GM19240 (cell line): ENCODE results near the gene DNLZ.
A peak's percentile ranks its signal among the peaks of the same experiment; 100 is the strongest.
"Not testable (repeated sequence)": the region's sequence is repeated elsewhere in the genome, so short reads cannot be mapped to it uniquely, and the experiment has no call there.

Source experiments
- DNase-seq: peaks from one replicate; pipeline ENCODE4 v3.0.0; 2011; ENCODE audit warnings: low spot score; ENCODE audit not compliant: insufficient read length

Gene DNLZ

DNA sequence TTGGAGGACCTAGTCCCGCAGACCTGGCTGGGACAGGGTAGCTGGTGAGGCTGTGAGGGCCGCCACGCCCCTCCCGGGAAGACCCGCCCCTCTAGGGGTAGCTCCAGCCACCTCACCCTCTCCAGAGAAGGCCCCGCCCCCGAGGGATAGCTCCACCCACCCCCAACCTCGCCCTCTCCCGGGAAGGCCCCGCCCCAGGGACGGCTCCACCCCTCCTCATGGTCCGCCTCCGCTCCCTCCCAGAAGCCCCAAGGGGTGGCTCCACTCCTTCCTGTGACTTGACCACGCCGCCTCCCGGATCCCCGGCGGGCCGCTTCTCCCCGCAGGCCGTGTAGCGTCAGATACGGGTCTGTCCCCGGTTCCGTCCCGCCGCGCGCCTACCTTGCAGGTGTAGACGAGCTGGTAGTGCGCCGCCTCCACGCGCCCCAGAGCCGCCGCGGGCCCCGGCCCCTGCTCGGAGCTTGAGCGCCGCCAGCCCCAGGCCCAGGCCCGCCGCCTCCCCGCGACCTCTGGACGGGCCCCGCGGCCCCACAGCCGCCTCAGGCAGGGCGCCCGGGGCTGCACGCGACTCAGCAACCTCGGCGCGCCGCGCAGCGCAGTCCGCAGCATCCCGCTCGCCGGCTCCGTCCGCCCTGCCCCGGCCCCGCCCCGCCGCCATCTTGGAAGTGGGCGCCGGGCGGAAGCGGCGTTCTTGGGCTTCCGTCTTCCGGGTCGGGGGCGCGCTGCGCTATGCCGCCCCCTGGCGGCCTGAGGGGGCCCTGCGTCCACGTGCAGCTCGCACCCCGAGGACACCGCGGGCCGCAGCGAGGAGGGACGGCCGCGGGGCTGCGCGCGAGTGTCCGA is at the start of gene DNLZ:
TSS of gene DNLZ (minus strand) at position 639 of the 843 bp plus-strand sequence. CDS start at position 609, 30 bp downstream.
- peak; percentile 99 for DNase-seq

DNA sequence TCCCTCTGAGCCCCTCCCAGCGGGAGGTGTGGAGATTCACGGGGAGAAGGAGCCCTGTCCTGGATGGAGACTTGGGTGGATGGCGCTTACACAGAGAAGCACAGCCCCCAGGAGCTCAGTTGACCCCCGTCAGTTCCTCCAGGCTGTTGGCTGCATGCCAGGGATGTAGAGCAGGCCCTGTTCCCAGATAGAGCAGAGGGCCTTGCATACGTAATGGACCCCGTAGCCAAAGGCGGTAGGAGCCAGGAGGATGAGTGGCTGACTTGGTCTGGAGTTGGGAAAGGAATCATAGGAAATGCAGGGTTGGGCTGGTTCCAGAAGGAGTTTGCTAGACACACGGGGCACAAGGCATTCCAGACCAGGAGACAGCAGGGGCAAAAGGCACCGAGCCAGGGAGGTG is 49.4 kb upstream of the DNLZ start:
- no peak for DNase-seq

DNA sequence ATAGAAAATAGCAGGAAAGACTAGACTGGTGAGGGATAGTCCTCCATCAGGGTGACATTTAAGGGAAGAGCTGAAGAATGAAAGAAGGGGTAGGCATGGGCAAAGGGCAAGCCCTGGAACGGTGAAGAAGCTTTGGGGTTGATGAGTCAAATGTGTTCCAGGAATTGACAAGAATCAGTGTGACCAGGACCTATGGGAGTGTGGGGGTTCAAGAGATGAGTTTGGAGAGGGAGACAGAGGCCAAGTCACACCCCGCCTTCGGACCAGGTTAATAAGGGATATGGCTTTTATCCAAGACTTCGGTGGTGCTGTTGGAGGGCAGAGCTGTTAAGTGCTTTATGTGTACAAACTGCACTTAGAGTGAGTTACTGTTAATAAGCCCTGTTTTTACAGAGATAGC is 47.8 kb upstream of the DNLZ start:
- DNase-seq, result no peak

DNA sequence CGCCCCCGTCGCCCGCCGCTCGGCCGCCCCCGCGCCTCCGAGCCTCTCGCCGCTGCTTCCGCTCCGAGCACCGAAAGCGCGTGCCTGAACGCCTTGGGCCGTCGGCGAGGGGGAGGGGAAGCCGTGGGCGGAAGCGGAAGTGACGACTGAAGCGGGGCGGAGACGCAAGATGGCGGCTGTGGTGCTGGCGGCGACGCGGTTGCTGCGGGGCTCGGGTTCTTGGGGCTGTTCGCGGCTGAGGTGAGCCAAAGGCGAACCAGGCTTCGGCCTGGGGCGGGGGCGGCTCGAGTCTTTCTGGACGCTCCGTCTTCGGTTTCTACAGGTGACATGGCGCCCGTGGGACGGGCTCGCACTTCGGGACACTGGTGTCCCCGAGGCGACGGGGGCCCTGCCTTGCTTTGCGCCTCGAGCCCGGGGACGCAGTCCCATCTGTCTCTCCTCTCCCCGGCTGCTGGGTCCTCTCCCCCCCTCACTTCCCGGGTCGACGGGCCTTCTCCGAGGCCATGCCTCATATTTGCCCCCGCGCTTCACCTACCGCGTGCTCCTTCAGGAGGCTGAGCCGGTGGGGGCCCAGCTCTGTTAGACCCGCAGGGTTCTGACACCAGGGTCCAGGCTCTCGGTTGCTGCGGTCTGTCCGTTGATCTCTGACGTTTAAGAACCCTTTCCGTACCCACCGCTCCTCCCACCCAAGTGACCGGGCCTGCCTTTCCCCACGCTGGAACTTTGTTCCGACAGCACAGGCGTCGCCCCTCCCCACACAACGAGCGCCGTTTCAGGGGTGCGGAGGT is 47.1 kb upstream of the DNLZ start, which contains the start of the genes ENTR1 and PMPCA:
TSS of gene ENTR1 (minus strand) at position 115 of the 788 bp plus-strand sequence. CDS start 217 bp downstream, outside the sequence.
TSS of gene PMPCA (plus strand) at position 159 of the 788 bp plus-strand sequence. CDS start at position 170, 11 bp downstream.
- peak; percentile 98 for DNase-seq

- peak; percentile 33 for DNase-seq
Observed at GRCh38 chr9:136409557-136410455, 46.3 kb upstream of the DNLZ start.

DNA sequence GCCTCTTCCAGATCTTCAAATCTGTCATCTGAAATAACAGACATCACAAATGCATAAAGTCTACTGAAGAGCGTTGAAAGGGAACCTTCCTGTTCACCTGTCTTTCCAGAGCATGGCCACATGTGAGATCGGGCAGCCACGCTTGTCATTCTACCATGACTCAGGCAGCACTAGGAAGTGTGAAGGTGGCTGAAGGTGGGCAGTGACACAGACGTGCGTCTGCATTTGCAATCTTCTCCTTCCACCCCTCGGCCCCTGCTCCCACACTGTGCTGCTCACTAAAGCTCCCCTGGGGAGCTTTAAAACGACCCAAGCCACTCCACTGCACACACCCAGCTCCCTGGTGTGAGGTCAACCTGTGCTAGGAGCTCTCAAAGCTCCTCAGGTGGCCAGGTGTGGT is 44.4 kb upstream of the DNLZ start:
- DNase-seq, result no peak

DNA sequence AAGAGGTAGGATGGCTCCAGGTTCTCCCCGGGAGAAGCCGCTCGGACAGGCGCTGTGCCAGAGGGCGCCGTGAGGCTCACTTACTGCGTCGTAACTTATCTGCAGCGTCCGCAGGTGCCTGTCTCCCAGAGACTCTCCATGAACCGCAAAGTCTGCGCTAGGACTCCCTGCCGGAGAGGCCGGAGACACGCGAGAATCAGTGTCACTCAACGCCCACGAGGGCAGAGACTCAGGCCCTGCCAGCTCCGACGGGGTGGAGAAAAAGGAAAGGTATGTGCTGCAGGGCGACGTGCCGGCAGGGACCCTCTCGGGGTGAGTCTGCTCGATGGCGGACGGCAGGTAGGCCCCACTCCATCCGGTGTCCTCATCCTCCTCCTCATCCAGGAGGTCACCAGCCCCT is 43.5 kb upstream of the DNLZ start:
- DNase-seq, result not testable (repeated sequence)

- DNase-seq, result peak; percentile 49
Observed at GRCh38 chr9:136405904-136406303, 42.4 kb upstream of the DNLZ start.

GRCh38 chr9:136405481-136405880 is 41.9 kb upstream of the DNLZ start:
- DNase-seq, result no peak

GRCh38 chr9:136404801-136405136 is 41.2 kb upstream of the DNLZ start:
- DNase-seq, result no peak

DNA sequence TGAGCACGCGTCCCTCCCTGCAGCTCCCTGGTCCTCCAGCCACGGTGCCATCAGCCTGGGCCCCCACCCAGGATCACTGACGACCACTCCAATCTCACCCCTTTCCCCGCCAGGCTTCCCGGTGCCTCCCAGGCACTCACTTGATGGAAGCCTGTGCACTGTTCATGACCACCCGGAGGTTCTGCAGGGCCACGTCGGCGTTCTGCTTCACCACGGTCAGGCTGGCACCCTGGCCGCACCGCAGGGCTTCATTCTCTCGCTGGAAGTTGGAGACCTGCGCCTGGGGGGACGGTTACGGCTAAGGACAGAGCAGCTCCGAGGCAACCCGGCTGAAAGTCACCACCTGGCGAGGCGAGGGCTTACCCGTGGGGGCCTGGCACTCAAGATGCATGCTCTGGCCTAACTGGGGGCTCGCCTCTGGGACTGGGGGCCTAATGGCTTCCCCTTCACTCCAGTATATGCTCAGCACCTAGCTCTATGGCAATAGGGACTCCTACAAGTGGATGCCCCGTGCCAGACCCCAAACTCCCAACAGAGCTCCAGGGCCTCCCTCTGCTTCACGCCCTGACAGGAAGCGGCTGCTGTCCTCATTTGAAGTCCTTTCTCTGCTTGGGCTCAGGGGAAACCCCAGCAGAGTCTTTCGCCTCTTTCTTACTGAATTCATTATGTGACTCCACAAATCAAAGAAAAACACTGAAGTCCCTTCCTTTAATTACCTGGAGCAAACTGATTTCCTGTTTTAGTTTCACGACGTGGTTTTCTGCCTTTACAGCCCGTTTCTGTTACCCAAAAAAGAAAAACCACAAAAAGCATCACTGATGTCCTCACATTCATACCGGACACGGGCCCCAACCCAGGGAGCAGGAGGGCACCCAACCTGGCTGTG is 40.6 kb upstream of the DNLZ start:
- DNase-seq, result peak; percentile 33

- peak; percentile 52 for DNase-seq
Observed at GRCh38 chr9:136403538-136403914, 40.0 kb upstream of the DNLZ start.

DNA sequence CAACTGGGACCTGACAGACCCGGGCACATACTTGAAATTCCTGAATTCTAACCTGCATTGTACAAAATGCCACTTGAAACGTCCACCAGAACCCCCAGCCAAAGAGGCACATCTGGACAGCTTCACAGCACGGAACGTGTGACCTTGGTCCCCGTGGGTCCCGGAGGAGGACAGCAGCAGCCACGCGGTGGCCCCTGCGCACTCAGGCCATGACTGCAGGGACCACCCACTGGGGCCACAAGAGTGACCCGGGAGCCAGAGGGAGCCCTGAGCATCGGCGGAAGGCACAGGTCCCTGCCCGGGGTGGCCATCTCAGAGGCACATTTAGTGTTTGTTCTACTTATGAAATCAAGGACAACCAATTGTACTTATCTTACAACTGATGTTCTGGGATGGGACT is 38.5 kb upstream of the DNLZ start:
- DNase-seq, result no peak

DNA sequence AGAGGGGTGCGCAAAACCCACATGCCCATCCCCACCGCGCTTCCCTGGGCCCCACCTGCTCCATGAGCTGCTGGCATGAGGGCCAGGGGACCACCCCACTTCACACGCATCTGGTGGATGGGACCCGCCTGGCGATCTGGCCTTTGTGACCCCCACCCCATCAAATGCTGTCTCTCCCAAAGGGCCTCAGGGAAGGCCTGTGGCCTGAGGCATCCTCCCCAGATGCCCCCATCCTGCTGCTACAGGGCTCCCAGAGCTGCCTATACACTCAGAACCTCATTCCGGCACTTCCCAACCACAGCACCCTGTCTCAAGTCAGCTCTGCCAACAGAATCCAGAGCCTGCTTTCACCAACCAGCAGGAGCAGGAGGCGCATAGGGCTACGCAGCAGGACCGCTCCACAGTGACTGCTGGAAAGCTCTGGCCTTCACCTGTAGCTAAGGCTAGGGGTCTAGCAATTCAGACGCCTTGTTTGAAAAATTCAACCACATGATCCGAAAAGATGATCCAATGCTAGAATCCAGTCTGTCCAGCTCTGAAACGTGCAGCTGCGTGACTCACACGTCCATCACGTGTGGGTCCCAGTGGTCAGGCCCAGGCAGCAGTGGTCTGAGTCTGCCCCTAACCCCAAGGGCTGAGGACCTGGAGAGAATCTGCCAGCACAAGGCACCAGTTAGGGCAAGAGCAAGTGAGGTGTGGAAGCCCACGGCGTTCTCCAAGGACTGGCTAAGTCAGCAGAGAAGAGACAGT is 37.8 kb upstream of the DNLZ start:
- DNase-seq, result no peak

GRCh38 chr9:136400038-136400834 is 36.7 kb upstream of the DNLZ start, which contains the start of gene SNAPC4:
Gene SNAPC4 (minus strand): TSS chr9:136400170. CDS start chr9:136398428, 1,742 bp downstream.
- peak; percentile 93 for DNase-seq

- peak; percentile 22 for DNase-seq
Observed at GRCh38 chr9:136399176-136400037, 35.9 kb upstream of the DNLZ start.

GRCh38 chr9:136398286-136398685 is 34.7 kb upstream of the DNLZ start:
- DNase-seq, result no peak

- no peak for DNase-seq
Observed at GRCh38 chr9:136397643-136398042, 34.1 kb upstream of the DNLZ start.
